EL (cell line): ENCODE data around the gene SRR.
"Not testable (repeated sequence)": the region's sequence is repeated elsewhere in the genome, so short reads cannot be mapped to it uniquely, and the experiment has no call there.

Experiments
- DNase-seq: peaks from one replicate; pipeline ENCODE4 v3.0.0-alpha.2; 2016

Gene SRR

DNA sequence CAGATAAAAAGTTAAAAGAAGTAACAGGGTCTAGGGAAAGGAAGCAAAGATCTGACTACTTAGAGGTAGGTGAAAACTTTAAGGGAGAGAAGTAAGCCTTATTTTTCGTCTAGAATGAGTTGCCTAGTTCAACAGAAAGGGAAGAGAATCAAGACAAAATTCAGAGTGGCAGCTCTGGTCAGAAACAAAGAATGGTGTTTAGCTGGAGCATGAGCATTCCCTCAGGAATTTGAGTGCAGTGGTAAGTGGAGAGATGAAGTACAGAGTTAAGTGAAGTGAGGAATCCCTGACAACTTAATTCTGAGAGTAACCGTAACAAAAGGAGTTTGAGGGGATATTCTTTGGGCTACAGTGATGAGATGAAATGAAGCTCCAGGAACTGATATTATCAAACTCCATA lies 11.7 kb upstream of the SRR start:
- DNase-seq, result peak; percentile 44

DNA sequence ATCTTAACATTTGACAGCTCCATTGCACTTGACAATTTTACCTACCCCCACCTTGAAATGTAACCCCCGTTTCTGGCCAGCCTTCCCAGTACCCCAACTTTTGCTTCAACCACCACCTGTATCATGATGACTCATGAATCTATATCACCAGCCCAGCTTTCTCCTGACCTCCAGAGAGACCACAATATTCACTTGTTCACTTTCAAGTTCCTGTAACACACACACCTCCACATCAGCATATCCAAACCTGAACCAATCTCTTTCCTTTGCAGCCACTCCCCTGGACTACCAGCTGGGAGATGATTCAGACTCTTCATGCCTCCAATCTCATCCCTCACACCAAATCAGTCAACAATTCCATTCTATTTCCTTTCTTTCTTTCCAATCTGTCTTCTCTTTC lies 8.2 kb upstream of the SRR start:
- no peak for DNase-seq

DNA sequence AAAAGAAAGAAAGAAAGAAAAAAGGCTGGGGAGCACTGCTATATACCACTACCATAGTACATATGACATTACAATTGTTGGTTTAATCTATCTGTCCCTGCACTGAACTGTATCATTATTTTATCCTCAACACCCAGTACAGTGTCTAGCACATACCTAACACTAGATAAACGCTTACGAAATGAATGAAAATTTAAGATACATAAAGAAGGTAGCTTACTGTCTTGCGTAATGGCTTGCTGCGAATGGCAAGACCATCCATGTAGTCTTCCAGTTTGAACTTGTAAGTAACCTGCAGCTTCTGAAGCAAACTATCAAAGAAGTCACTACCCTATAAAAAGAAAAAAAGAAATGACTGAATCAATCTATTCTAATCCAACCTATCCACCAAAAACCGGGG lies 6.7 kb upstream of the SRR start:
- no peak for DNase-seq

DNA sequence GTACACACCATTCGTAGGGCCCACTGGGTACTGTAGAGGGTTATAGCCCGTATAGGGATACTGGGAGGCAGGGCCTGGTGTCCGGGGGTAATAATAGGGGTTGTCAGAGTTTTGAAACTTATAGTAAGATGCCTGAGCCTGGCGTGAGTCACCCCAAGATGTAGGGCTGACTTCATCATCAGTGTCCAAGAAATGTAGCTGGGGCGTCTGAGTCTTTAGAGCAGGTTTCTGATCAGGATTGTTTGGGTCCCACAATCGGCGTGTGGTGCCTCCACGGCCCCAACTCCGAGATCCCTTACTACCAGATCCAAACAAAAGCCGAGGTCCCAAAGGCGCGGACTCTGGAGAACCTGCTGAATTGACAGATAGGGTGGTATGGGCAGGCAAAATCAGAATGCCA lies 4.6 kb upstream of the SRR start:
- DNase-seq, result no peak

DNA sequence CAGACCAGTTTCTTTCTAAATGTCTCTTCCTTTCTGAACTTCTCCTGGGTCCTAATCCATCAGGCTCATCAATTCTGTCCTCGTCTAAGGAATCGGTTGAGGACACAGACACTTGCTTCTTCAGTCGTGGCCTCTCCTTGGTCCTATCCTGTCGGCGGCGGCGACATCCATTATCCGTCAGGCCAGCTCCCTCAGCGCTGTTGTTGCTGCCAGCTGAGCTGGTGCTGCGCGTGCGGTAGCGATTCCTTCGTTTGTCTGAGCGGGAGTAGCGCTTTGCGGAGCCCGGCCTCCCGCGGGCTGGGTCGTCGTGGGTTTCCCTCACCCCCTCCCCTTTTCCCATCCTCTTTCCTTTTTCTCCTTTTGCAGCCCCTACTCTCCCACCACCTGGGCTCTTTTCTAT lies 4.0 kb upstream of the SRR start:
- no peak for DNase-seq

DNA sequence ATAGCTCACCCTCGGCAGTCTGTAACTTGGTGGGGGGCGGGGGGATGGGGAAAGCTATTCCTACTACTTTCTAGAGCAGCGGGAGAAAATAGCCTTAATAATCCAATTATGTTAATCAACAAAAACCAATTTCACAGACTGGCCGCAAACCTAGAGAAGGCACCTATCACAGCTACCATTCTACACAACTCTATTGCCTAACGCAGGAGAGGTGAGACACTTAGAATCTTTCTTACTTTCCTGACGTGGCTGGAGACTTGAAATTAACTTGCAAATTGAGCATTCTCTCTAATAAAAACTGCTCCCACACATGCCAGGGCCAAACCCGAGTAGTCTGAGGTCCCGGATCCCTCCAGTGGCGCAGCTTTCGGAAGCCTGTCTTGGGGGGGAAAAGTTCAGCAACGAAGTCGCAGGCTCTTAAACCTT lies 959 bp upstream of the SRR start:
- no peak for DNase-seq

DNA sequence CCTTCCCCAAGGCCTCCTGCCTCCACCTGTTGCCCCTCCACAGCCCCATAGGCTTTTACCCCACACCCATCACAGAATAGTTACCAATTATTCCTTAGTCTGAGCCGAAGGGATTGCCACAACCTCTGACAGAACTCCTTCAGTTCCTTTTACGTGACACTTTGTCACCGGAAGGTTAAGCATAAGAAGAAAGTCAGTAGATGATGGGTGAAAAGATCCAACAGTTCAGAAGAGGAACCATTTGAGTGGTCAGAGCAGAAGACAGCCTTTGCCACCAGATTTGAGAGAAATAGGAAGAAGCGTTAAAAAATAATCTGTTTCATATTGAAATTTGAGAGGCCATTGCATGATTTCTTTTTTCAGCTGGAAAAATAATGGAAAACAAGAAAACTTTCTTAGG lies 1.2 kb downstream of the SRR start:
- DNase-seq, result no peak

DNA sequence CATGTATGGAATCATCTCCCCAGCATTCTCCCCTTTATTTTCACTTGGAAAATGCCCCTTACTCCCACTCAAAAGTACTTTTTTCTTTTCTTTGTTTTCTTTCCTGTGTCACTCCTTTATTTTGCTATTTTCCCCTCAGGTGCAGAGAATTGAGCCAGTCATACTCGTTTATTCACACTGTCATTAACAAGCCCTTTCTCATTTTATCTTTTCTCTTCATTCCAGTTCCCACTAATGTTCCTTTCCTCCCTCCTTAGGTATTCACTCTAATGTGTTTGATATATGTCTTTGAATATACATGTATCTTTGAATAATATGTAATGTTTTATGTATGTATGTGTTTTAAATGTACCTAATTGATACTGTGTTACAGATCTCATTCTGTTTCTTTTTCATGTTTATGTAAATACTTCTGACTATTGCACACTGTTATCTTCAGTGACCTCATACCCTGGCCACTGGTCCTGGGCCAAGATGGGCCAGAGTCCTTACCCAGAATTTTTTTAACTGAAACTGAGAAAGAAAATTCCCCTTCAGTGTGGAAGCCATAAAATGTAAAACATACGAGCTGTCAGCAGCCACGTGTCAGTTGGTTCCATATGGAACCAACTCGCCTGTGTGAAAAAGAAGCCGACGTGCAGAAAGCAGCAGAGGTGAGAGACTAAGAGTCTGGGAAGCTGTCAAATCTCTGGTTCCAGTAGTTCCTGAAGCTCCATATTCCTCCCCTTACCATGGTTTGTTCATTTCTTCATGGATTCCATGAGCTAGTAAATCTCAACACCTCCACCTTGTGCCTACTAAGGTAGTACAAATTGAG lies 5.8 kb downstream of the SRR start:
- DNase-seq, result peak; percentile 30

DNA sequence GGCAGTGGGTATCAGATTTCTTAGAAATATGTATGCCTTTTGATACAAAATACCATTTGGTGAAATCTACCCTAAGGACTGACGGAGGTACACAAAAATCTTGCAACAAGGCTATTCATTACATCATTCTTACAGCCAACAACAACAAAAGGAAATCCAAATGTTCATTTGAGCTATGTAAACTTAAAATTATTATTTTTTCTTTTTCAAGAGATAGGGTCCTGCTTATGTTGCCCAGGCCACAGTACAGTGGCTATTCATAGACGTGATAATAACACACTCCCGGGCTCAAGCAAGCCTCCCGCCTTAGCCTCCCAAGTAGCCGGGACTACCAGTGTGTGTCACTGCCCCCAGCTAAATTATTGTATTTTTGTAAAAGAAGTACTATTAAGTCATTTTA lies 9.0 kb downstream of the SRR start:
- DNase-seq, result no peak

DNA sequence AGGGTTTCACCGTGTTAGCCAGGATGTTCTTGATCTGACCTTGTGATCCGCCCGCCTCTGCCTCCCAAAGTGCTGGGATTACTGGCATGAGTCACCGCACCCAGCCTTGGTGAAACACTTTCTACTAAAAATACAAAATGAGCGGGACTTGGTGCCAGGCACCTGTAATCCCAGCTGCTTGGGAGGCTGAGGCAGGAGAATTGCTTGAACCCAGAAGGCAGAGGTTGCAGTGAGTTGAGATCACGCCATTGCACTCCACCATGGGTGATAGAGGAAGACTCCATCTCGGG lies 13.1 kb downstream of the SRR start:
- not testable (repeated sequence) for DNase-seq

DNA sequence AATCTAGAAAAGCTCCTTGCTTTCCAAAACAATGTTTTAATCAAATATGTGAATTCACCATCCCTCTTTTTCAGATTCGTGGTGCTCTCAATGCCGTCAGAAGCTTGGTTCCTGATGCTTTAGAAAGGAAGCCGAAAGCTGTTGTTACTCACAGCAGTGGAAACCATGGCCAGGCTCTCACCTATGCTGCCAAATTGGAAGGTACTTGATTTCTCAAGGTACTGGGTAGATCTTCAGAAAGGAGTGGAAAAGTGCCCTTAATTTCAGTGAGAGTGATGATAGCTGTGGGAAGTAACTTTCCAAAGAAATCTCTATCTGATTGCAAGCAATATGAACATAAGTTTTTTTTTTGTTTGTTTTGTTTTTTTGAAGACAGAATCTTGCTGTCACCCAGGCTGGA lies 14.0 kb downstream of the SRR start:
- DNase-seq, result no peak

DNA sequence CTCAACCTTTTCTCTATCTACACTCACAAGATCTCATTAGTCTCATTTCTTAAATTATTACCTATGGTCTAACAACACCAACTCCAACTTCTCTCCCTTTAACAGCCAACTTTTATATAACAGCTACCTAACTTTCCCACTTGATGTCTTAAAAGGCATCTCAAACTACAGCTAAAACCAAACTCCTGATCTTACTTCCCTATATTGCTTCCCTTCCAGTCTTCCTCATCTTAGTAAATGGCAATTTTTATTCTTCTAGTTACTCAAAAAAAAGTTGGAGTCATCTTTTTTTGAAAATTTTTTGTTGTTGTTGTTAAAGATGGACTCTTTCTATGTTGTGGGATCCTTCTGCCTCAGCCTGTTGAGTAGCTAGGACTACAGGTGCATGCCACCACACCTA lies 15.3 kb downstream of the SRR start:
- no peak for DNase-seq

DNA sequence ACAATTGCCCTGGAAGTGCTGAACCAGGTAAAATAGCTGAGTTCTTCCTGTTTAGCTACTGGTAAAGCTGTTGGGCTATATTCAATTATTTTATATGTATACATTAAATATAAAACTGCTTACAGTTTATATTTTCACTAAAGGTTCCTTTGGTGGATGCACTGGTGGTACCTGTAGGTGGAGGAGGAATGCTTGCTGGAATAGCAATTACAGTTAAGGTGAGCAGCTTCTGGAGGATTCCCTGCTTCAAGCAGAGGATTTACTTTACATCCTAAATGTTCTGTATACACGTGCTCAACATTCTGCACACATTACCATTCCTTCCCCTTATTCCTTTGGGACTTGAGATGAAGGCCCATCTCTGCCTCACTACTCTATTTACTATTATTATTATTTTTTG lies 17.6 kb downstream of the SRR start:
- DNase-seq, result no peak

DNA sequence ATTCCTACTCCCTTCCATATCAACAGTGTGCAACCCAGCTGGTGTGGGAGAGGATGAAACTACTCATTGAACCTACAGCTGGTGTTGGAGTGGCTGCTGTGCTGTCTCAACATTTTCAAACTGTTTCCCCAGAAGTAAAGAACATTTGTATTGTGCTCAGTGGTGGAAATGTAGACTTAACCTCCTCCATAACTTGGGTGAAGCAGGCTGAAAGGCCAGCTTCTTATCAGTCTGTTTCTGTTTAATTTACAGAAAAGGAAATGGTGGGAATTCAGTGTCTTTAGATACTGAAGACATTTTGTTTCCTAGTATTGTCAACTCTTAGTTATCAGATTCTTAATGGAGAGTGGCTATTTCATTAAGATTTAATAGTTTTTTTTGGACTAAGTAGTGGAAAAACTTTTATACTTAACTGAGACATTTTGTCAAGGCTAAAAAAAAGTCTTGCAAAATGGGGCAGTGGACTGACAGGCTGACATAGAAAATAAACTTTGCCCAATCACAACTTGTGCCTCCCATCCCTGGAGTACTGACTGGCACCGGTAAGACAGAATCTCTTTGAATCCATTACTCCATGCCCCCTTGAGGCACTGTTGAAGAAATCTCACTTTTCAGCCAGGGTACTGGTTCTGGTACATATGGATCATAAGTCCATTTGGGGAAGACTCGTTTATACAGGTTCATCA lies 20.0 kb downstream of the SRR start:
- no peak for DNase-seq

DNA sequence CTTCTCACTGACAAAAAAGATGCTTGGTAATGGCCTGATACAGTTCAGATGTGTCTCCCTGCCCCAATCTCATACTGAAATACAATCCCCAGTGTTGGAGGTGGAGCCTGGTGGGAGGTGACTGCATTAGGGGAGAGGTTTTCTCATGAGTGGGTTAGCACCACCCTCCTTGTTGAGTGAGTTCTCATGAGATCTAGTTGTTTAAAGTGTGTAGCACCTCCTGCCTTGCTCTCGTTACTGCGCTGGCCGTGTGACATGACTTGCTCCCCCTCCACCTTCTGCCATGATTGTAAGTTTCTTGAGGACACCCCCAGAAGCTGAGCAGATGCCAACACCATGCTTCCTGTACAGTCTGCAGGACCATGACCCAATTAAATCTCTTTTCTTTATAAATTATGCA lies 27.6 kb downstream of the SRR start:
- no peak for DNase-seq

DNA sequence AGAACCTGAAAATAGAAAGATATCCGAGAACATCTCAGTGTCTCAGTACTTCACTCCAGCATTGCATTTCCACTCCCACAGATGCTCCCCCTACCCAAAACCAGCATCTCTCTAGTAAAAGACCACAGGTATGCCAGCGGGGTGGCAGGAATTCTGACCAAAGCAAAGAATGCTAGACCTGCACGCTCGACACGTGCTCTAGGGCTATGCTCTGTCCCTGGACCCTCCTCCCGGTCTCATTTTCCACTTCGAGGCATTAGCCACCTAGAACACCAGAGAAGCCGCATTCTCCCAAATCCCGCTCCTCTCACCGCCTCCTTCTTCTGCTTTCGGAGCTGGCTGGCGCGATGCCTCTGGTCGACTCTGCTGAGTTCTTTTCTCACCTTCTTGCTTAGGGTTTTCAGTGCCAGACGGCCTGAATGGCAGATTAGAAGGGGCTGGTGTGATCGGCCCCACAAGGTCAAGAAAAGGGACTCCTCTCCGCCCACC lies 32.0 kb downstream of the SRR start:
- peak; percentile 28 for DNase-seq

DNA sequence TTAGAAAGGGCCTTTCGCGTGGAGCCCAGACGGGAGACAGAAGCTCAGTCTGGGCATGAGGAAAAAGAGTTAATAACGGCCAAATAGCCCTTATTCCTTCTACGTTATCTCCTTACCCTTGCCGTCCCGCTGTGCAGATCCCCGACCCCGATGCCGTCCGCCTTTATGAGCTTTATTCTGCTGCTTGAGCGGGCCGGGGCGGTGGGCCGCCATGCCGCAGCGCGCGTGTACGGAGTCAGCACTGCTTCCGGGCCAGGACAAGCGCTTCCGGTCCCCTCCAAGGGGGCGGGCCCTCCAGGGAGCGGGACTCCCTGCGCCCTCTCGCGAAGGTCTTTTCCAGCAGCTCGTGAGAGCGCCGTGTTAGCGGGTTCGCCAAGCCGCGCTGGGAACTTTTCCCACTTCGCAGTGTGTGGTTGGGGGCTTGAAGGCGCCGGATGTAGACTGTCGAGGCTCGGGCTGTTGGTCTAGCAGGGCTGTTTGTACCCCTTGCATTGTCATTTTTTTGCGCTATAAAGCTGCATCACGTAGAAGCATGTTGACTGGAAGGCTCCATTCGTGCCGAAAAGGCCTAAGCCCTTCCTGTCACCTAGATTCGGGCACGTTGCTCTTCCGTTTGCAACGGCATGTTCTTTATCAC lies 32.6 kb downstream of the SRR start, which contains the start of gene TSR1:
TSR1 (minus strand) TSS at position 243 of the 637 bp plus-strand sequence; CDS start at position 213, 30 bp downstream.
- peak; percentile 92 for DNase-seq

DNA sequence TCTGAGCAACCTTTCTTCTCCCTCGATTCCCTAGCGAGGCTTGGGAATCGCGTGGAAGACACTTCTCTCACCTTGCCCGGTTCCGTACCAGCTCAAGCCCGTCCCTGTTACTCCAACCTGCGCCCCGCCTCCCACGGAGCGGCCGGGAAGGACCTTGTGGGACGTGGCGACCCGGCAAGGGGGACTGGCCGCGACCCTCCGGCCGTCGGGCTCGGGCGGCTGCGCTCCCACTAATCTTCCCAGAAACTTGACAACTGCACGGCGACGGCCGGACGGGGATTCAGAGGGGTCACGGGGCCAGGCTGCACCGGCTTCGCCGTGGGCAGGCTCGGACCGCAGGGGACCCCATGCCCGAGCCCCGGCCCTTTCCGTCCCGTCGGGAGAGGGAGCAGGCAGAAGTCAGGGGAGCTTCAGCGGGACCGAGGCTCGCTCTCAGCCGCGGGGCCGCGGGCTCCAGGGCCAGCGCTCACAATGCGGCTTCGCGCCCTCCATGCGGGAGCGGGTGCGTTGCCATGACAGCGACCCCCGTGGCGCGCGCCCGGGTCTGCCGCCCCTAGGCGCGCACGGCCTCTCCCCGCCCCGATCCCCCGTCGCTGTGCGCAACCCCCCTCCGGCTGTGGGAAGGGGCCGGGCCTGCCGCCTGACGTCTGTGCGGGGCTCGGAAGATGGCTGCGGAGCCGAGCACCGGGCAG lies 33.2 kb downstream of the SRR start, which contains the start of gene SGSM2:
SGSM2 (plus strand) TSS at position 650 of the 692 bp plus-strand sequence. CDS start 188 bp downstream, outside the sequence.
- DNase-seq, result peak; percentile 51

DNA sequence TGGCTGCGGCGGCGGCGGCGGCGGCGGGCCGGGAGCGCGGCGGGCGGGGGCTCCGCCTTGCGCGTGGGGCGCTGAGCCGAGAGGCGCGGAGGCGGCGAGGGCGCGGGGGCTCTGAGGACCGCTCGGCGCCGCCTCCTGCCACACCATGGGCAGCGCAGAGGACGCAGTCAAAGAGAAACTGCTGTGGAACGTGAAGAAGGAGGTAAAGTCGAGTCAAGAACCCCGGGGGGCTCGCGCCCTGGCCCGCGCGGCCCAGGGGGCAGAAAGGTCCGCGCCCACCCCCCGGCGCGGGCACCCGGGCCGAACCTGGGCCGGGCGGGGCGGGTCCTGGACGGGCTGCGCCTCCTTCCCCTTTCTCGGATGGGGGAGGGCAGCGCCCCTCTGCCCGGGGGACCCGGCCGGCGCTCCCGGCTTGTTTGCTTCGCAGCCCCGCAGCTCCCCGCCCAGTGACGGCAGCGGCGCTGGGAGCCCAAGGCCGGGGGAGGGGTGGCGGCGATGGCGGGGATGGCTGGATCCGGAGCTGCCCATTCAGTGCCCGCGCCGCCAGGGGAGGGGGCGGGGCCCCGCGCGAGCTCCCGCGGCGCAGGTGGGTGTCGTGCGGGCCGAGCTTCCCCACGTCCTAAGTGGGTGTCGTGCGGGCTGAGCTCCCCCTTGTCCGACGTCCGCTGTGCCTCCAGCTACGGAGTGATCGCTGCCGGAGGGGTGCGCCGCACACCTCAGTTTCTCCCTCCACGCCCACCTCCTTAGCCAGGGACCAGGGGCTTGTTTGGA lies 34.0 kb downstream of the SRR start:
- peak; percentile 70 for DNase-seq

DNA sequence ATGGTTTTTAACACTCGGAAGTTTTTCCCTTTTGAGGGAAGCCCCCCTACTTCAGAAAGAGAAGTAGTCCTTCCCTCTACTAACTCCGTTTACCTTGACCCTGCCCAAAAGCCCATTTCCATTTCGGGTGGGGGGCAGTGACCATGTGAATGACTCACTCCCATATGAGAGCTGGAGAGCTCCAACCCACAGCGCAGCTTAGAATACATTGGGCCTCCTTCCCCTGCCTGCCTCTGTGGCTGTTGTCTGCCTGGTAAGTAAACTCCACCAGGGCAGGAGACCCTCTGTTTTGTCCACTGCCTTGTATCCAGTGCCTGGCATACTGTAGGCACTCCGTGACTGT lies 34.5 kb downstream of the SRR start:
- DNase-seq, result peak; percentile 25

DNA sequence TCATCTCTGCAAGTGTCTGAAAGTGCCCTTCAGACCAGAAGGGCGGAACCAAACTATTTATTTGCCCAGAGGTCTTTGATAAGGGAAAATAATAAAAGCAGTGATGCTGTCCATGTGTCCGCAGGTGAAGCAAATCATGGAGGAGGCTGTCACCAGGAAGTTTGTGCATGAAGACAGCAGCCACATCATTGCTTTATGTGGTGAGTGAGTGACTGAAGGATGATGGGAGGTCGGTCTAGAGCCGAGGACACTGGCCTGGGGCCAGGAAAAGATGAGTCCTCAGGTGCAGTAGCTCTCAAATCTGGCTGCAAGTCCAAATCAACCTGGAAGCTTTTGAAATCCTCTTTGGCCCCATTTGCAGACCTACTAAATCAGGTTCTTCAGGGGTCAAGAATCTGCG lies 39.7 kb downstream of the SRR start:
- DNase-seq, result no peak

DNA sequence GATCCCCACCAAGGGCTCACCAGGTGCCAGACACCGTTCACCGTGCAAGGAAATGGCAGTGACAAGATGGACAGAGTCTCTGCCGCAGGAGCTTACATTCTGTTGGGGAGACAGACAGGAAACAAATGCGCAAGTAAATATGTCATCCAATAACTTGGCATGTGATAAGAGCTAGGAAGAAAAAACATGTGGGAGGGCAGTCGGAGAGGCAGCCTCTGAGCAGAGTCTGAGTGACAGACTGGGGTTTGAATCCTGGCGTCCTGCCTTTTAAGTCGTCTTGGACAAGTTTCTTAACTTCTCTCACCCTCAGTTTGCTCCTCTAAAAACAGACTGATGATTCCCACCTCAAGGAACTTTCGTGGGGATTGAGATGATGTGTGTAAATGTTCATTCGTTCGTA lies 40.8 kb downstream of the SRR start:
- no peak for DNase-seq

DNA sequence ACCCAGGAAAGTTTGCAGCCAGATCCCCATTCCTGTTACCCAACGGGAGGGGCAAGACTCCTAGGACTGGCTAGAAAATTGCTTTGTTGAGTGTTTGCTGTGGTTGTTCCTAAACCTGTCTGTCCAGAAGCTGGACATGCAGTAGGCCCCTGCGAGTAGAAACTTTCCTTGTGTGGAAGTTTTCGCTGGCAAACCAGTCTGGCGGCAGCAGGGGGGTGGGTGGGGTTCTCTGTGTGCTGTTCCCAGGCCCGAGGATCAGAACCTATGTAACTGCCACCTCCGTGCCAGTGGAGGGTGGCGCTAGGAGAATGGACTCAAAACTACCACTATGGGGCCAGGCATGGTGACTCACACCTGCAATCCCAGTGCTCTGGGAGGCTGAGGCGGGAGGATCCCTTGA lies 42.7 kb downstream of the SRR start:
- DNase-seq, result no peak
